ENCODE data around the gene ZNHIT3. TPM values are rescaled to one million over a fixed set of nuclear protein-coding genes. Genes with fewer than 3 reads are reported as not detected.

Gene ZNHIT3
- total and polyA plus RNA-seq, 2 of the 13 experiments (the other 11 are each of a cell fraction or from before 2014, with no cell fraction given) = 66.6 to 77.4 TPM

GRCh38 chr17:36482611-36483504 is 3.6 kb upstream of the ZNHIT3 start (continued):
- TF ChIP-seq HNF1A (IDR thresholded peaks at IDR 0.05; ENCODE audit: low read depth) (no peak), HNF1A (CRISPR knock-in tag; IDR thresholded peaks at IDR 0.05; ENCODE audit: borderline replicate concordance) (peak; percentile 63; the same call in 1 of the 2 replicates), ZNF75D (CRISPR knock-in tag; IDR thresholded peaks at IDR 0.05; ENCODE audit: borderline replicate concordance) (peak; percentile 94; the same call in 1 of the 2 replicates), ZBTB2 (CRISPR knock-in tag; IDR thresholded peaks at IDR 0.05; ENCODE audit: low read depth) (peak; percentile 65), SMAD1 (CRISPR knock-in tag; IDR thresholded peaks at IDR 0.05; ENCODE audit: borderline replicate concordance, low read depth) (no peak), ZNF253 (CRISPR knock-in tag; IDR thresholded peaks at IDR 0.05; ENCODE audit: borderline replicate concordance) (peak; percentile 92), ZNF775 (CRISPR knock-in tag; IDR thresholded peaks at IDR 0.05; ENCODE audit: borderline replicate concordance) (no peak), ZNF136 (CRISPR knock-in tag; IDR thresholded peaks at IDR 0.05; ENCODE audit: low read depth) (no peak), SMAD9 (CRISPR knock-in tag; IDR thresholded peaks at IDR 0.05) (0 out of 2 replicates have a peak, but pooled peaks have one; percentile 33), KLF6 (CRISPR knock-in tag; IDR thresholded peaks at IDR 0.05) (peak; percentile 82), ZFYVE20 (CRISPR knock-in tag; IDR thresholded peaks at IDR 0.05; ENCODE audit: borderline replicate concordance, low read depth) (peak; percentile 89; the same call in 1 of the 2 replicates), CENPX (CRISPR knock-in tag; IDR thresholded peaks at IDR 0.05) (no peak), ZNF430 (CRISPR knock-in tag; IDR thresholded peaks at IDR 0.05) (no peak), MXD4 (CRISPR knock-in tag; IDR thresholded peaks at IDR 0.05) (peak; percentile 80), GATAD1 (CRISPR knock-in tag; IDR thresholded peaks at IDR 0.05) (no peak), STAT5B (CRISPR knock-in tag; IDR thresholded peaks at IDR 0.05) (peak; percentile 81; the same call in 1 of the 2 replicates), AGO1 (IDR thresholded peaks at IDR 0.05; ENCODE audit: low read depth, low read length, poor library complexity, severe bottlenecking) (peak; percentile 22), MAFK (conservative IDR thresholded peaks at IDR 0.05 in 1 of 2, IDR thresholded peaks at IDR 0.05 in 1 of 2; ENCODE audit: low read length in 2 of 2) (no peak)
